Non-pigmented ciliary epithelial cell (primary cell): ENCODE results near the gene TSHZ2.
"Not testable (repeated sequence)": the region's sequence is repeated elsewhere in the genome, so short reads cannot be mapped to it uniquely, and the experiment has no call there.

ENCODE experiments used
- DNase-seq: peaks from one replicate; pipeline ENCODE4 v3.0.0-alpha.2; 2010; ENCODE audit warnings: low read depth

Gene TSHZ2

GRCh38 chr20:53454675-53455276 is 482.6 kb downstream of the TSHZ2 start:
- DNase-seq, result no peak

- DNase-seq, result no peak
Measured at GRCh38 chr20:53463101-53463972, 491.2 kb downstream of the TSHZ2 start.

- DNase-seq, result no peak
Measured at GRCh38 chr20:53466279-53466678, 494.1 kb downstream of the TSHZ2 start.

- DNase-seq, result no peak
Measured at GRCh38 chr20:53468587-53468986, 496.4 kb downstream of the TSHZ2 start.

DNA sequence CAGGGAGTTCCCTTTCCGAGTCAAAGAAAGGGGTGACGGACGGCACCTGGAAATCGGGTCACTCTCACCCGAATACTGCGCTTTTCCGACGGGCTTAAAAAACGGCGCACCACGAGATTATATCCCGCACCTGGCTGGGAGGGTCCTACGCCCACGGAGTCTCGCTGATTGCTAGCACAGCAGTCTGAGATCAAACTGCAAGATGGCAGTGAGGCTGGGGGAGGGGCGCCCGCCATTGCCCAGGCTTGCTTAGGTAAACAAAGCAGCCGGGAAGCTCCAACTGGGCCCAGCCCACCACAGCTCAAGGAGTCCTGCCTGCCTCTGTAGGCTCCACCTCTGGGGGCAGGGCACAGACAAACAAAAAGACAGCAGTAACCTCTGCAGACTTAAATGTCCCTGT is 500.7 kb downstream of the TSHZ2 start:
- DNase-seq, result not testable (repeated sequence)

DNA sequence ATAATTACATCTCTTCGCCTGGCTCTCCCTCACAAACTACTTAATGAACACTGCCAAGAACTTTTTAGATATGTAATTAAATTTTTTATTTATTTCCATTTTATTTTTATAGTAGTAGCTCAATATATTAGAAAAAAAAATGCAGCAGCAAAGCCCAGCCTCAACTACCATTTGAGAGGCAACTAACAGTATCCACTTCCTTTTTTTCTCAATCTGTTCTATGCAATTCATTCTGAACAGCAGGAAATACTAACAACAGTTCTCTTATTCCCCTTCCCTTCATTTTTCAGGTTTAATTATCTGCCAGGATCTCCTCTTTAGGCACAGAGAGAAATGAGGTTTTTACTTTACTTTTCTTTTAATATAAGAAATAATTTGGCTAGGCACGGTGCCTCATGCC is 508.8 kb downstream of the TSHZ2 start:
- no peak for DNase-seq

- DNase-seq, result no peak
Measured at GRCh38 chr20:53487461-53488200, 515.5 kb downstream of the TSHZ2 start.

GRCh38 chr20:53488775-53489272 is 516.7 kb downstream of the TSHZ2 start:
- no peak for DNase-seq

DNA sequence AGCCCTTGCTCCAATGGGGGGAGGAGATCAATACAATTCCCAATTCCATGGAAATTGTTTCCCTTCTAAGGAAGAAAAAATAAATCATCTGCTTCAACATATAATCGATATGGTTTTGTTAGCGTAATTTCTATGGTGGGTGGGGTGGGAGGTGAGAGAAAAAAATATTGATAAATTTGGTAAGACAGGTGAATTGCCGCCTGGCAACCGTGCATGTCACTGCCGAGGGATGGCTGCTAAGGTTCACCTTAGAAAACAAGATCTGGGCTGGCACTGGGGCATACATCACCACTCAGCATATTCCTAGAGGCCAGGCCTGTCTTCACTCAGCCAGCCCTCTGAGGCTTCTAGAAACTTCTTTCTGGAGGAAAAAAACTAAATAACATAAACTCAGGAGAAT is 517.4 kb downstream of the TSHZ2 start:
- DNase-seq, result no peak

DNA sequence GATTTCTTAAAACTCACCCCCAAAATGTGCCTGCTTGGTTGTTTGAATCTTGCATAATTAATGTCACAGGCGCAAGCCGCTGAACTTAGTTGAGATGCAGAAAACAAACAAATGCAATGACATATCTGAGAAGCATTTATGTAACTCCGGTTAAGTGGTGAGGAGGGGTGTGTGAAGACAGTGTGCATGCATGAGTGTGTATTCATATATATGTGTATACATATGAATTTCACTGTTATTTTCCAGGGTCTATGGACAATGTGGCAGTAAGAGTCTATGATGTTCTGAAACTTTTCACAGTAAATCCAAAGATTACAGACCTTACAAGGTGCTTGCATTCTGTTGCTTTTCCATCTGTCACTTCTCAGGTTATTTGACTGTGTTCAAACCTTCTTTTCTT is 518.5 kb downstream of the TSHZ2 start:
- DNase-seq, result no peak

DNA sequence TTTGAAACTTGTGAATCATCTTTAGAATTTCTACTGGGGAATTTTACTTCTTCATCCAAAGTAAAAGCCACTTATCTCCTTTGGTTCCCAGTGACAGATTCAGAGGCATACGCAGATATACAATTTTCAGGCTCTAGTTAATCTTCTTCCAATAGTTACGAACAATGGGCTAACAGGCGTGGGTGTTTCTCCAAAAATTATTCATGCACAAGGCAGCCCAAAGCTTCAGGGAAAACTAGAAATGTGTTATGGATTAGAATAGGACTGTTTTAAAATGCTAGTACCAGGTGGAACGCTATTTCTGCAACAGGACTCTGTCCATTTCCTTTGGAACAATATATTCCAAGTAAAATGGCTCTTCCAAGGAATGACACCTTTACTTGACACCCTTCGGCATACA is 519.3 kb downstream of the TSHZ2 start:
- DNase-seq, result no peak

- no peak for DNase-seq
Measured at GRCh38 chr20:53492212-53492611, 520.1 kb downstream of the TSHZ2 start.

- DNase-seq, result no peak
Measured at GRCh38 chr20:53493311-53493857, 521.2 kb downstream of the TSHZ2 start.

GRCh38 chr20:53494753-53495152 is 522.6 kb downstream of the TSHZ2 start:
- DNase-seq, result no peak

DNA sequence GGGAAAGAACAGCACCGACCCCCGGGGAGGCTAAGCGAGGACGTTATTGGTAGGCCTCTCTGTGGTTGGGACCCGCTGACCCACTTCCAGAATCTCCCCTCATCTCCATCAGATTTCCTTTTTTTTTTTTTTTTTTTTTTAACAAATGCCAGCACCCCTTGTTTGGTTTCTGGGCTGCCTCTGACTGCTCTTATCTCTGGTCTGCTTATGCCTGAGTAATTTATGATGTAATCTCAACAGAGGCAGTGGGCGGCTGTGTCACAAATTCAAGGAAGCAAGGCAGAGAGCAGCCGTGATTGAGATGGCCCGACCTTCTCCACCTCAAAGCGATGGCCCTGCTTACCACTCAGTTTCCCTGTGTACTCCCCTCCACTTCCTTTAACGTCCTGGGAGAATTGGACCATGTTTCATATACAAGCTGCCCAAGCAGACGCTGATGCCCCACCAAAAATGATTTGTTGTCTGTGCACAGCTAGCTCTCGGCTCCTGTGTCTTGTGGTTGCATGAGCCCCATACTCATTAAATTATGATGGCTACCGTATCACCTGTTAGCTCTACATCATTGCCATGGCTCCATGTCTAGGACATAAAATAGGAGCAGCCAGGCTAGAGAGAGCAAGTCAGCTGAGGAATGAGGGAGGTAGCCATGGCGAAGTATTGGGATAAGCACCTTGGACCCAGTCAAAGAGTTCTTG is 523.4 kb downstream of the TSHZ2 start:
- DNase-seq, result no peak

DNA sequence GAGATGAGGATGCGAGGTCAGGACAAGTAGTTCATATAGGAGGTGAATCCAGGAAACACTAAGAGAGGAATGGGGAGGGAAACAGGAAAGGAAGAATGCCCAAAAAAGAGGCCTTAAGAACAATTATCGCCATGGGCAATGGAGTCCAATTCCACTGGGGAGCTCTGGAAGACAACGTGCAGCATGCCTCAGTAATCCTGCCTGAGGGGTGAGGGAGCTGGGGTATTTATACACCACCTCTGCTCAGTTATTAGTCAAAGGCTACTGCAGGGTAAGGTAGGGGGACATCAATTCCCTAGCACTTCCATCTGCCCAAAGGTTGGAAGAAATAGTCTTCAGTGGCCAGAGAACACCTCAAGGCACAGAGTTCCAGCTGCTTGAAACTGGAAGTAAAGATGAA is 525.1 kb downstream of the TSHZ2 start:
- DNase-seq, result no peak

DNA sequence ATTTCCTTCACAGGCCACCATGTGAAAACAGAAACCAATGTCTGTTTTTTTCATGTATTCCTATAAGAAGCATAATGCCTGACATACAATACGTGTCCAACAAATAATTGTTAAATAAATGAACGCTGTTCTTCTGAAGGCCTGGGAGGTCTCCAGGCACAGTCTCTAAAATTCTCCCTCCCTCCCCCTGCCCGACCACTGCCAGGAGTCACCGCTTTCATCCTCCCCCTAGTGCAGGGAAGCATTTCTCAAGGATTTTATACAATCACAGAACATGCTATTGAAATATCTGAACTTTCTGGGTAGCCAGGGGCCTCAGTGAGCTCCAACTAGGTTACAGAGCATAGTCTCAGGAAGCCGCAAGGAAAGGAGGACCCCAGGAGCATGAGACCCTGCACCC is 526.2 kb downstream of the TSHZ2 start:
- DNase-seq, result no peak

DNA sequence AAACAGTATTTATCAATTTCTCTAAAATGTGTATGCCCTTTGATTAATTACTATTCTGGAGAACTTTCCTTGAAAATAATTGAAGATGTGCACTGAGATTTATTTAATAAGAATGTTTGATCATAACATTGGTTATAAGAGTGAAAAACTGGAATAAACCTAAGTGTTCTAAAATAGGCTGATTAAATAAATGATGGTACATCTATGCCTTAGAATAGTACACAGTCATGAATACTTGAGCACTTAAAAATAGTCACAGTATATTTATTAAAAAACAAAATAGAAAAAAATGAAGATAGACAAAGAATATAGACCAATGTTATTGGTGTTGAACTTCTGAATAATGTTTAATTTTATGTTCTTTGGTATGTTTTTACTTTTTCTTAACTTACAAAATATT is 528.5 kb downstream of the TSHZ2 start:
- DNase-seq, result no peak

- no peak for DNase-seq
Measured at GRCh38 chr20:53502820-53503219, 530.7 kb downstream of the TSHZ2 start.

GRCh38 chr20:53503517-53503919 is 531.4 kb downstream of the TSHZ2 start:
- no peak for DNase-seq

- not testable (repeated sequence) for DNase-seq
Measured at GRCh38 chr20:53504106-53504505, 531.9 kb downstream of the TSHZ2 start.

DNA sequence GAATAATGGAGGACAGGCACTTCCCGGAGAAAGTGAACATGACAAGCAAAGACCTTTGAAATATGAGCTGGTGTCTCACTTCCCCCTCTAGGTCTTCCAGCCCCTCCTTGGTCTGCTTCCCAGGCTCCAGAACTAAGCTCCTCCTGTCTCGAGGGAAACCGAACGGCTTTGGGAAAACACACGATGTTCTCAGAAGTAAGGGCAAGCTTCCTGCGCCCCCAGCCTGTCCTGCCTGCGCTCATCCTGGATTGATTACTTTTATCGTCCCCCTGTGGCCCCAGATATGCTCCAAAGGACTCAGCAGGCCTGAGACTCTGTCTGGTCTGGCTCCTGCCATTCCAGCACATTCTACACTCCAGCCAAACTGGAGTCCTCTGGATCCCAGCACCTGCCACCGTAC is 538.1 kb downstream of the TSHZ2 start:
- no peak for DNase-seq
